GM12878 (cell line): ENCODE results near the gene GRIN2A. TPM values are rescaled to one million over a fixed set of nuclear protein-coding genes. Genes with fewer than 3 reads are reported as not detected.

Source experiments
- ATAC-seq: fragments of 200-7000 bp; cut with Tn5 transposase; 3 replicates; pipeline ENCODE4 v1.9.1; 2020; ENCODE audit warnings: mild to moderate bottlenecking, moderate library complexity
- BruUV-seq: library from RNA; stranded (reverse); fragments of 400-500 nt; replicated peaks from 2 replicates; lab custom pipeline; 2021; lab: Mats Ljungman, UMichigan
- CTCF ChIA-PET: fragments of 300-600 bp; sonication (Branson Sonifier 250); formaldehyde crosslinking; extraction: SDS; loops from one replicate; lab custom pipeline; 2021; ENCODE audit warnings: inconsistent platforms; lab: Yijun Ruan, JAX
- POLR2A ChIA-PET: fragments of 350-600 bp; formaldehyde crosslinking; extraction: SDS; loops from one replicate; lab custom pipeline; 2021; ENCODE audit warnings: inconsistent platforms; lab: Charles Lee
- RAD21 ChIA-PET: fragments of 300-600 bp; sonication (Branson Sonifier 250); formaldehyde crosslinking; loops from one replicate; lab custom pipeline; 2023; ENCODE audit warnings: antibody characterized with exemption; ENCODE audit not compliant: unreplicated experiment; lab: Charles Lee
- SMC1A ChIA-PET: fragments of 300-600 bp; sonication (Branson Sonifier 250); formaldehyde crosslinking; loops from one replicate; lab custom pipeline; 2023; ENCODE audit not compliant: unreplicated experiment, uncharacterized antibody; lab: Charles Lee
- DNase-seq: peaks from one replicate; pipeline ENCODE4 v3.0.0-alpha.2; 2011; ENCODE audit warnings: low read depth, low spot score
- FAIRE-seq: peaks from 3 replicates; lab custom pipeline; 2011; peaks lifted over from hg19 to GRCh38; lab: Jason Lieb, UNC
- H2AFZ ChIP-seq: 2 replicates; pipeline ENCODE4 v1.6.0; 2011; ENCODE audit warnings: low read depth, low read length, control low read depth; ENCODE audit not compliant: control insufficient read depth
- H3K27ac ChIP-seq: 2 replicates; pipeline ENCODE4 v1.5.1; 2011; ENCODE audit warnings: control low read depth; ENCODE audit not compliant: control insufficient read depth, insufficient read depth
- H3K27me3 ChIP-seq, 2 experiments: replicated peaks in 1 of 2; 2 replicates each; pipeline versions ENCODE4 v1.6.0 to v1.6.1; 2011; ENCODE audit warnings: low read length in 1 of 2; ENCODE audit not compliant: control insufficient read depth in 2 of 2, insufficient read depth in 2 of 2
- H3K36me3 ChIP-seq, 2 experiments: 2 replicates each; pipeline ENCODE4 v1.5.1; 2011; ENCODE audit warnings: low read length in 1 of 2; ENCODE audit not compliant: control insufficient read depth in 2 of 2, insufficient read depth in 2 of 2
- H3K4me1 ChIP-seq: 2 replicates; pipeline ENCODE4 v1.6.1; 2011; ENCODE audit warnings: mild to moderate bottlenecking, low read length, moderate library complexity, mixed read lengths; ENCODE audit not compliant: control insufficient read depth, insufficient read depth
- H3K4me2 ChIP-seq: 2 replicates; pipeline ENCODE4 v1.6.0; 2011; ENCODE audit warnings: control low read depth; ENCODE audit not compliant: control insufficient read depth, insufficient read depth
- H3K4me3 ChIP-seq: fragments of 200-600 bp; sonication (generic); 2 replicates; pipeline ENCODE4 v1.5.1; 2016
- H3K79me2 ChIP-seq: 2 replicates; pipeline ENCODE4 v1.6.0; 2011; ENCODE audit warnings: low read length; ENCODE audit not compliant: control insufficient read depth, insufficient read depth
- H3K9ac ChIP-seq: 2 replicates; pipeline ENCODE4 v1.8.0; 2011; ENCODE audit warnings: low read length, control low read depth, mixed read lengths; ENCODE audit not compliant: control insufficient read depth, insufficient read depth
- H3K9me3 ChIP-seq: replicated peaks from 3 replicates; pipeline ENCODE4 v1.5.1; 2011; ENCODE audit warnings: mild to moderate bottlenecking, low read length; ENCODE audit not compliant: control insufficient read depth, insufficient read depth
- H4K20me1 ChIP-seq: 2 replicates; pipeline ENCODE4 v1.6.0; 2011; ENCODE audit not compliant: control insufficient read depth, insufficient read depth
- BRCA1 ChIP-seq: IDR thresholded peaks from 2 replicates; pipeline ENCODE4 v1.6.1; 2011; ENCODE audit warnings: low read depth, low read length, improper control_type of control experiment
- CREB1 ChIP-seq: IDR thresholded peaks from 2 replicates; pipeline ENCODE4 v1.6.1; 2012; ENCODE audit warnings: low read depth, mild to moderate bottlenecking, inconsistent platforms
- EED ChIP-seq: sonication (generic); IDR thresholded peaks from 2 replicates; pipeline ENCODE4 v1.6.1; 2016; ENCODE audit warnings: antibody characterized with exemption, low read depth
- EZH2 ChIP-seq: IDR thresholded peaks from 2 replicates; pipeline ENCODE4 v1.6.1; 2012; ENCODE audit warnings: low read depth, mild to moderate bottlenecking, control low read depth, inconsistent platforms, low read length, borderline replicate concordance; ENCODE audit not compliant: control insufficient read depth
- FOS ChIP-seq: IDR thresholded peaks from 3 replicates; pipeline ENCODE4 v1.6.1; 2011; ENCODE audit warnings: borderline replicate concordance; ENCODE audit not compliant: insufficient read length; ENCODE audit errors: extremely low read depth
- HDAC2 ChIP-seq: fragments of 200-600 bp; sonication (generic); IDR thresholded peaks from 2 replicates; pipeline ENCODE4 v1.6.1; 2017
- JUND ChIP-seq: IDR thresholded peaks from 2 replicates; pipeline ENCODE4 v1.6.1; 2012; ENCODE audit warnings: low read depth, mild to moderate bottlenecking, low read length, improper control_type of control experiment, moderate library complexity
- MXI1 ChIP-seq: fragments of 150-350 bp; IDR thresholded peaks from 2 replicates; pipeline ENCODE4 v1.6.1; 2011; ENCODE audit warnings: low read depth, mild to moderate bottlenecking, inconsistent platforms, low read length, improper control_type of control experiment
- ZNF207 ChIP-seq: fragments of 450-650 bp; IDR thresholded peaks from 2 replicates; pipeline ENCODE4 v1.6.1; 2014; ENCODE audit warnings: antibody characterized with exemption, mild to moderate bottlenecking, borderline replicate concordance
- ZNF687 ChIP-seq: fragments of 450-650 bp; IDR thresholded peaks from 2 replicates; pipeline ENCODE4 v1.6.1; 2017; ENCODE audit warnings: mild to moderate bottlenecking, moderate library complexity
- WGBS: methylation state at CpG from one replicate; pipeline ENCODE4 v1.1.6; 2016; ENCODE audit warnings: low lambda C conversion rate; ENCODE audit not compliant: insufficient replicate concordance, insufficient coverage; ENCODE audit errors: missing lambda C conversion rate; 5-methylcytosine and 5-hydroxymethylcytosine counted together
- in situ Hi-C: fragments of 300-500 bp; cut with MboI; formaldehyde crosslinking; loops from 9 replicates; pipeline ENCODE4 v1.14.3; 2018; ENCODE audit warnings: mixed read lengths
- intact Hi-C: fragments of 100-400 bp; cut with micrococcal nuclease; formaldehyde crosslinking; loops from one replicate; pipeline ENCODE4 v1.14.2; 2022; ENCODE audit not compliant: unreplicated experiment
- polyA plus RNA-seq, 11 experiments: library from polyadenylated mRNA; depleted of rRNA in 4 of 11; unstranded in 6 of 11; stranded (reverse) in 5 of 11; fragments of >200 nt; fragmentation: Nextera tagmentation in 4 of 11; fragmentation: Illumina TruSeq in 1 of 11; extraction: Ambion mirVana in 4 of 11; extraction: Trizol in 1 of 11; gene quantifications; 1 replicate in 1 of 11; 2 replicates in 10 of 11; pipeline versions ENCODE4 v1.2.1 to v1.2.3, GENCODE V29; 2011 to 2016; ENCODE audit warnings: inconsistent platforms in 2 of 11, missing spikeins in 2 of 11, low read depth in 1 of 11
- total RNA-seq, 4 experiments: library from RNA; depleted of rRNA in 3 of 4; stranded (reverse); fragments of >200 nt in 3 of 4; fragmentation: Illumina TruSeq in 1 of 4; extraction: Trizol in 1 of 4; gene quantifications; 2 replicates each; pipeline versions ENCODE4 v1.2.1 to v1.2.3, GENCODE V29; 2013 to 2021
- TF ChIP-seq, protein P1 (sequence below): IDR thresholded peaks from 2 replicates; pipeline ENCODE4 v1.6.1; 2012; ENCODE audit warnings: low read depth, low read length, improper control_type of control experiment
- TF ChIP-seq, protein P2 (sequence below): fragments of 450-650 bp; IDR thresholded peaks from 2 replicates; pipeline ENCODE4 v1.6.1; 2017; ENCODE audit warnings: borderline replicate concordance

Gene GRIN2A
- total and polyA plus RNA-seq, 10 of the 15 experiments (the other 5 are each of a cell fraction or from before 2014, with no cell fraction given): 2.4 to 13.3 (median 7.3) TPM

GRCh38 chr16:9797306-9797705, 384.9 kb downstream of the GRIN2A start:
- Histone ChIP-seq H3K4me2 (no peak overlapping the region), H2AFZ (no peak overlapping the region), H3K27ac (no peak overlapping the region), H3K4me3 (no peak overlapping the region), H3K9ac (no peak overlapping the region), H3K27me3 (no peaks in the 10 kb centered on the region), H3K36me3 (no peaks in the 10 kb centered on the region; a peak in 2 of 4 replicates), H4K20me1 (no peaks in the 10 kb centered on the region), H3K79me2 (no peaks in the 10 kb centered on the region), H3K4me1 (peaks cover 2% of the 10 kb centered on the region; the same call in 1 of the 2 replicates), H3K9me3 (no peaks in the 10 kb centered on the region)
- ChIA-PET SMC1A (no interaction called here), POLR2A (no interaction called here), RAD21 (no interaction called here), CTCF (no interaction called here)
- ATAC-seq (peak; percentile 51), DNase-seq (no peak), FAIRE-seq (no peak)
- no TSS peak for BruUV-seq
- 2% methylated on average over 6 of the region's 6 CpGs for WGBS
- in situ Hi-C loops (no loop called here), intact Hi-C loops (no loop called here)
- TF ChIP-seq MXI1: no peak
- TF ChIP-seq FOS: no peak
- TF ChIP-seq EED: peak; percentile 34; the same call in 1 of the 2 replicates
- TF ChIP-seq JUND: no peak
- TF ChIP-seq, protein P1, sequence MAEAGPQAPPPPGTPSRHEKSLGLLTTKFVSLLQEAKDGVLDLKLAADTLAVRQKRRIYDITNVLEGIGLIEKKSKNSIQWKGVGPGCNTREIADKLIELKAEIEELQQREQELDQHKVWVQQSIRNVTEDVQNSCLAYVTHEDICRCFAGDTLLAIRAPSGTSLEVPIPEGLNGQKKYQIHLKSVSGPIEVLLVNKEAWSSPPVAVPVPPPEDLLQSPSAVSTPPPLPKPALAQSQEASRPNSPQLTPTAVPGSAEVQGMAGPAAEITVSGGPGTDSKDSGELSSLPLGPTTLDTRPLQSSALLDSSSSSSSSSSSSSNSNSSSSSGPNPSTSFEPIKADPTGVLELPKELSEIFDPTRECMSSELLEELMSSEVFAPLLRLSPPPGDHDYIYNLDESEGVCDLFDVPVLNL: no peak
- TF ChIP-seq CREB1: no peak

DNA sequence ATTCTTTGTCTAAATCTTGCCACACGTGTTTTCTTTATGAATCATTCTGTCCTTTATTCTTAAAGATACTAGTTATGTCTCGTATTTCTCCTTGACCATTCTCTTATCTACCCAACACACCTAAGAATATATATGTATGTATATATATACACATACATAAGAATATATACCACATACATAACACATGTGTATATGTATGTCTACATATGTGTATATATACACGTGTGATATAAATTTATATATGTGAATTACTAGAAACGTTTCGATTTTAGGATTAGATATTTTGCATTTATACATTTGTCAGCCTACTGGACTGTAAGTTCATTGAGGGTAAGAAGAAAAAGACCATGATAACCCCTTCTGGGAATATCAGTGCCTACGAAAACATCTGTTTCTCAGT, 388.6 kb downstream of the GRIN2A start:
- no peak overlapping the region for H3K4me2 ChIP-seq
- intact Hi-C loops: no loop called here
- ATAC-seq: no peak
- TF ChIP-seq ZNF207 (no peak), HDAC2 (no peak), EZH2 (no peak), BRCA1 (no peak), ZNF687 (no peak)
- TF ChIP-seq, protein P2, sequence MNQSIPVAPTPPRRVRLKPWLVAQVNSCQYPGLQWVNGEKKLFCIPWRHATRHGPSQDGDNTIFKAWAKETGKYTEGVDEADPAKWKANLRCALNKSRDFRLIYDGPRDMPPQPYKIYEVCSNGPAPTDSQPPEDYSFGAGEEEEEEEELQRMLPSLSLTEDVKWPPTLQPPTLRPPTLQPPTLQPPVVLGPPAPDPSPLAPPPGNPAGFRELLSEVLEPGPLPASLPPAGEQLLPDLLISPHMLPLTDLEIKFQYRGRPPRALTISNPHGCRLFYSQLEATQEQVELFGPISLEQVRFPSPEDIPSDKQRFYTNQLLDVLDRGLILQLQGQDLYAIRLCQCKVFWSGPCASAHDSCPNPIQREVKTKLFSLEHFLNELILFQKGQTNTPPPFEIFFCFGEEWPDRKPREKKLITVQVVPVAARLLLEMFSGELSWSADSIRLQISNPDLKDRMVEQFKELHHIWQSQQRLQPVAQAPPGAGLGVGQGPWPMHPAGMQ: no peak

More for the DNA sequence above, 388.6 kb downstream of the GRIN2A start:
- CTCF ChIA-PET: no interaction called here
- in situ Hi-C loops: no loop called here
- 33% methylated on average over 6 of the region's 6 CpGs for WGBS
- Histone ChIP-seq H3K9me3 (no peaks in the 10 kb centered on the region), H2AFZ (no peak overlapping the region), H3K27ac (no peak overlapping the region), H3K36me3 (no peaks in the 10 kb centered on the region; a peak in 2 of 4 replicates), H3K9ac (no peak overlapping the region), H3K4me3 (no peak overlapping the region), H3K79me2 (no peaks in the 10 kb centered on the region), H4K20me1 (no peaks in the 10 kb centered on the region), H3K27me3 (no peaks in the 10 kb centered on the region), H3K4me1 (peaks cover 2% of the 10 kb centered on the region; the same call in 1 of the 2 replicates)
- POLR2A ChIA-PET: no interaction called here
- BruUV-seq: no TSS peak
- DNase-seq (no peak), FAIRE-seq (no peak)
- SMC1A ChIA-PET: no interaction called here
- RAD21 ChIA-PET: no interaction called here
